NCI-H1417 treated with DMSO at 0.1 percent for 48 hours (cell line): ENCODE measurements around the gene ANO10.
"Not testable (repeated sequence)": the region's sequence is repeated elsewhere in the genome, so short reads cannot be mapped to it uniquely, and the experiment has no call there.

Experiments used
- DNase-seq: peaks from one replicate; lab custom pipeline; 2025; lab: John Stamatoyannopoulos, UW

The ANO10 gene

DNA sequence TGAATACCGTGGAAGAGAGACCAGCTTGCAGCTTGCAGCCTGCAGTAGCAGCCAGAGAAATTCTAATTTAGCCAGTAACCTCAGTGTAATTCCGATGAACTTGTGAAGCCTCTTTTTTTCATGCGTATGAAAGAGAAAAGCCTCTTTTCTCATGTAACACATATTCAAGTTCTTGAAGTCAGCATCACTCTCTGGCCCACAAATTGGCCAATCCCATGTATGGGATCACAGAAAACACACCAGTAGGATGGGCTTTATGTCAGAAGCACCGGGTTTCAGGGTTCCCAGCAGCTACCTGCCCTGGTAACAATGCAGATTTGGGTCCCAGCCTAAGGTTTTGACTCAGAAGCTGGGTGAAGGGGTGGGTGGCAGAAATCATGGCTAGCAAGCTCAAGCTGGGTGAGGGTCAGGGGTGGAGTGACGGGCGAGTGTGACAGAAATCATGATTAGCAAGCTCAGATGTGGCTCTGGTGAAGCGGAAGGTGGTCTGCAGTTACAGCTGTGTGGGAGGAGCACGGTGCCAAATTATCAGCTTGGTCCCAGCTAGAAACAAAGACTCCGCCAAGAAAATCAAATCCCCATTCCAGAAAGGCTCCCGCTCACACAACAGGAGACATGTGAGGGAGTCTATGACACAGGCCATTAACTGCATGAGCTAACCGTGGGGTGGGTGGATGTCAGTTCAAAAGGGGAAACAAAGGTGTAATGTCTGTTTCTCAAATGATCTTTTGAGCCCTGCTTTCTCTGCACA is 248.8 kb downstream of the ANO10 start:
- DNase-seq = no peak

DNA sequence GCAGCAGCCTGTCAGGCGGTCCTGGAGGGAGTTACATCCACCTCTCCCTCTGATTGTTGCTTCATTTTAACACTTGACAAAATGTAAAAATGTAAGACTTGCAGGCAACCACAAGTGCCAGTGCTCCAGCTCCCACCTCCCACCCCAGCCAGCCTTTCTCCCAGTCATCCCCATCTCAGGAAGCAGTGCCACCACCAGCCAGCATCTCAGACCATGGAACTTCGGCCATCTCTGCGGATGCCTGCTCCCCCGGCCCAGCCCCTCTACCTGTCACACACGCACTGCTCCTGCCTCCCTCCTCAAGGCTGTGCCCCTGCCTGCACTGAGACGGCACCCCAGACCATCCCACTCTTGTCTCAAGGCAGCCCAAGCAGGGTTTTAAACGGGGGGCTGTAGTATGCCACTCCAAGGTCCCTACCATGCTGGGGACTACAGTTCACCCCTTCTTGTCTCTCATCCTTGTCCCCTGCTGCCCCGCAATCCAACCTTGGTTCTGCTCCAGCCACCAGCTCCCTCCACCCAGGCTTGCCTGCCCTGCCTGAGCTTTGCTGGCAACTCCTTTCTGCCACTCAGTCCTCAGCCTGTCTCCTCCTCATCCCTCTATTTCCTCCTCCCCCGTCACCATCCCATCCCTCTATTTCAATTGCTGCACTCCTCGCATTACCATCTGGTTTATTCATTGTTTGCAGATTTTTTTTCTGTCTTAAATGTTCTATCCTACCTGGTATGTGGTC is 249.6 kb downstream of the ANO10 start:
- no peak for DNase-seq

DNA sequence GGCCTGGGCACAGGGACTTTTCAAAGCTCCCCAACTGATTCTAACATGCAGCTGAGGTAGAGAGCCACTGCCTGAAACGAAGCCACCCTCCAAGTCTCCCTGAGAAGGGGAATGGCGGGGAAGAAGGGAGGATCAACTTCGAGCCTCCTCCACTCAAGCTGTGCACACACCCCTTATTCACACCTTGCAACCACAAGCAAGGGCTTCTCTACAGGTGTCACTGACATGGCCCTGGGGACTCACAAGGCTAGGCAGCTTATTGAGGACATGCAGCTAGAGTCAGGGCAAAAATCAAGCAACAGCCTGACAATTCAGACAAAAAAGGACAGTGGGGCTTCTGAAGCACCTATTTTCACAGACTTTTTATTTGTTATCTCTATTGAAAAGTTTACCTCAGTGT is 250.3 kb downstream of the ANO10 start:
- DNase-seq = no peak

DNA sequence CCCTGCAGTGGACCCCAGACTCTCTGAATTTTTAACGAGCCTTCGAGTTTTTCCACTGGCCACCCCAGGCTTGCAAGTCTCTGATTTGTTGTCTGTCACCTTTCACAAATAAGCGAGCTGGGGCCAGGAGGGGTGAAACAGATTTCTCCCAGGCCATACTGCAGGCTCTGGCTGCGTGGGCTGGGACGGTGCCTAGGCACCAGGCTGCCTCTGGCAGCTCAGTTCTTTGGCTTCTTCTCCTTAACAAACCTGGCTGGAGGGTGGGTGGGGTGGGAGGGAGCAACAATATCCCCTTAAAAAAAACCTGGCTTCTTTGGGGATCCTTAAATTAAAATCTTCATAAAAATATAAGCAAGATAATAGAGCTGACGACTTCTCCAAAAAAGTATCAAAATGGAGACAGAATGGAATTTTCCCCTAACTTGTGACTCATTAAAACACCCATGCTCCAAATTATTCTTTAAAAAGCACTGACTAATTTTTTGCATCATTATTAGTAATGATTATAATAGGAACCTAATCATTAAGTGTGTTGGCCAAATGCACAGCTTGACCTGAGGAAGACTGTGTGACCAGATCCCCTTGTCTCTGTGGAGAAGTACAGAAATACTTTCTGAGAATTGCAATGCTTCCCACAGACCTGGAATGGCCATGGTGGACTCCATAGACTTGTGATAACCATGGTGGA is 251.4 kb downstream of the ANO10 start:
- no peak for DNase-seq

DNA sequence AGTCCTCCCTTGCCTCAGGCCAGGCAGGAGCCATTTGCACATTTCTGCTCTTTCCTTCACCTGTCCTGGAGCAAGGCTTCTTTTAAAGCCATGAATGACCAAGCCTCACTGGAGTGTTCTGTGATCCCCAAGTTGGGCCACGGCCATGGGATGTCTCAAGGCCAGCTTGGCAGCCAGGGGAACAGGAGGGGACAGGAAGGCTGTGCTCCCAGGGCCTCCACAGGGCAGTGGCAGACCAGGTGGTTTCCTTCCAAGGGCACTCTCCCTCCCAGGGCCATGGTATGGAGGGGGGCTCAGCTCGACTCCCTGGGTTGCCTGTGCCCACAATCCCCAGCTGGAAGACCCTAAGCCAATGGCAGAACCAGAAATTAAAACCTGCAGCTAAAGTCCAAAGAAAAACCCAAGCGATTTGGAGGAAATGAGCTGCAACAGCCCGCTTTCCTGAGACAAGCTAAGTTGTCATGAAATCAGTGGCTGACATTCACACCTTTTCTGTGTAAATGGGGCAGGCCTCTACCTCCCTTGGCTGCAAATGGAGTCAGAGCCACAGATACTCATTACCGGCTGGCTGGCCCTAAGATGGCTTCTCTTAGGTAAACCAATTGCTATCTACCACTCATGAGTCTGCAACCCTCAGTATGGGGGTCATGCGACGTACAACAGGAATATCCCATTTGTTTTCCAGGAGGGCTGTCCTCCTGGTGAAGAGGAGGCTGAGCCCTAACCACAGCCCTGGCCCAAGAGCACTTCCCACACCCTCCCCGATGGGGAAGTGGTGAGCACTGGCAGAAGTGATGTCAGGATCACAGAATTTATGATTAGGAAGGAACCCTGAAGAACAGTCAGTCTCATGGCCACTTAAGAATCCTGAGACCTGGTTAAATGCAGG is 252.2 kb downstream of the ANO10 start:
- no peak for DNase-seq

DNA sequence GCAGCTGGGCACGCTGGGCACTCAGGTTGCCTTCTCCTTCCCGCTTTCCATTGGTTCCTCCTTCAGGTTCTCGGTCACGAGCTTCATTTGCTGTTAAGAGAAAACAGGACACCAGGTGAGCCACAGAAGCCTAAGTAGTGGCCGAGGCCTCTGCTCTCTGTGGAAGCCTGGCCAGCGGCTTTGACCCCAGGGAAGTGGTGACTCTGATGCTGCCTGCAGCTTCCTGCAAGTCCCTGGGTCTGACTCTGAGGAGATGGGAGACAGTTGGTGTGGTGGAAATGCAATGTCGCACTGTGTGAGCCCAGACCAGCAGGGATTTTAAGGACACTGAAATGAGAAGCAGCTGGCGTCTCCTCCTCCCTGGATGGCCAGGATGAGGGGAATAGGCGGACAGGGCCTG is 254.9 kb downstream of the ANO10 start:
- no peak for DNase-seq

DNA sequence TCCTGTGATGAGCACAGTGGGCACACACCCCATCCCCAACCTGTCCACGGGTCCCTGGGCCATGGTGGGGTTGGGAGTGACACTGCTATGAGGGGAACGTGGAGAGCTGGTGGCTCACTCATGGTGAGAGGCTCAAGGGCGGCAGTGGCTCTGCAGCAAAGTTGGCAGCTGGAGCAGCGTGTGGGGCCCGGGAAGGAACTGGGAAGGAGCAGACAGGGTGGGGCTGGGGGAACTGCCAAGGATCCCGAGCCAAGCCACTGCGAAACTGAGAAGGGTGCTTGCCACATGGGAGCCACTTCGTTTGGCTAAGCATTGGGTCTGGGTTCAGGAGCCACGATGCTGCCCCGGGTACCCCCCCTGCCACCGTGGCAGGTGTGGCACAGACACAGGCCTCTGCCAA is 255.3 kb downstream of the ANO10 start:
- no peak for DNase-seq

DNA sequence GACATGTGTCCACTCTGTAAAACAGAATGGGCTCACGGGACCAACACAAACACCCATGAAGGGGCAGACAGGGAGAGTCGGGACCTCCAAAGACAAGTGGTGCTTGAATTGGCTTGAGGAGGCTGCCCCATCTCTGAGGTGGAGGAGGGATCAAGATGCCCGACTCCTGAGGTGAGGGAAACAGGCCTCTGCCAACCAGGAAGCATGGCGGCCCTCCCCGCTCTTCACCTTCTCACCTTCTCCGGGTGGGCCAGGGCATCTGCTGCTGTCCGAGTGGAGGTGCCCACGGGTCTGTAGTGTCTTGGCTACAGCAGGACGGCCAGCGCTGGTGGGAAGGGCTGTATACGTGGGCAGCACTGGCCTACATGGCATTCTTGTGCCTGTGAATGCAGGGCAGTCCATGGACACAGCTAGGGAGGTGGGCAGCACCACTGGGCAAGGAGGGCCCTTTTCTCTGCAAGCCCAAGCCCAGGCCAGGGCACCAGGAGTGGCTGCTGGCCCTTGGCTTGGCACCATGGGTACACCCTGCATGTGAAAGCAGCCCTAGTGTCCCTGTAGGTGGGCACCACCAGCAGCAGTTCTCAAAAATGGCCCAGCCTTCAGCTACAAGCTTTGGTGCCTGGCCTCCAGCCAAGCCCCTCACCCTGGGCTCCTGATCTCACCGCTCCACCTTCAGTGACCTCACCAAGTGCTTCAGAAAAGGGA is 256.1 kb downstream of the ANO10 start:
- DNase-seq = no peak

DNA sequence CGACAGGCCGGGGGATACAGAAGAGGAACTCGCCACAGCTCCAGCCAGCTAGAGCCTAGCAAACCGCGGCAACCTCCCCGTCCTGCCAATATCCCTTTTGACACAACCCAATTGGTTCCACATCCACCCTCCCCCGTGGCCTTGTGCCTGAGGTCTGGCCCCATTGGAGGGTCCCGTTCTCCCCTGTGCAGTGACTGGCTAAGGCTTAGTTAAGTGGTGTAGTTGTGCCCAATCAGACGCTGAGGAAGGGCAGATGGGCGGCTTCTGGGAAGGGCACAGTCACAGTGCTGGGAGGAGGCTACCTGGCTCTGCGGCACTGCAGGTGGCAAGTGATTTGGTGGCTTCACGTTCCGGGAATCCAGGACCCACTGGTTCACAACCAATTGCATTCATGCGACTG is 256.9 kb downstream of the ANO10 start:
- no peak for DNase-seq

DNA sequence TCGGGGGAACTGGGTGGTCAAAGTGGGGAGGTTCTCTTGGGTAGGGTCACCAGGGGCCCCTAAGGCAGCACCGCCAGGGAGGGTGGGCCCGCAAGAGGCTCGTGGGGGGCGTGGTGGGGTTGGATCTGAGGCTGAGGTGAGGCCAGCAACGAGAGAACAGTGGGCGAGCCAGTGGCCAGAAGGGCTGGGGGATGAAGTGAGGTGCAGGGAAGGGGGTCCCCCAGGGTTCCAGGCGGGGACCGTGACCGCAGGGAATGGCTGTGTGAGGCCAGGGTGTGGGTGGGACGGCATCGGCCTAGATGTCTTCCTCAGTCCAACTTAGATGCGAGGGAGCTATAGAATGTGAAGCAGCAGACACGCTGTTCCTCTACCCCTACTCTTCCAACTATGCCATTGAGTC is 257.3 kb downstream of the ANO10 start:
- DNase-seq = no peak

DNA sequence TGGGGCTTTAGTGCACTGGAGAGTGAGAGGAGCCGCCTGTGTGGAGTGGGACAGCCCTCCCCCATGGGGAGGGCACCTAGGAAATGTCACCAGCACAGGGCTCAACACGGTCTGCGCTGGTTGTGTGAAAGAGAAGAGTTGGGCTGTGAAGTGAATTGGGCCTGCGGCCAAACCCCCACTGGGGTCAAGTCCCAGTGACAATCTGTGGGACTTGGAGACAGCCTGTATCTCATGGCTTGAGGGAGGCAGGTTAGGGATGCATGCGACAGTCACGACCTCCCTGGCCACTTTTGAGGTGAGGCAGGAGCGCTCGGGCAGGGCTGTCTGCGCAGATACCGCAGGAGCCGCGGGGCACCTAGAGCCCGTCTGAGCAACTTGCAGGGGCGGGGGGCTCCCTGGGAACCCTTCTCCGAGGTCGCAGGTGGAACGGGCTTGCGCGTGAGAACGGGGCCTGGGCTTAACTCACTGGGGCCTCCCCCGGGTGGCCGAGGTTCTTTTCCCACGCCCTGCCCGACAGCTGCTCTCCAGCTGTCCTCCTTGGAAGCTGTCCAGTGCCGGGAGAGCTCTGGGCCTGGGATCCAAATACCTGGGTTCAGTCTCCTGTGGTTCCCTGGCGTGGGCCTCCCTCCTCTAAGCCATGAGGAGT is 258.1 kb downstream of the ANO10 start:
- no peak for DNase-seq

DNA sequence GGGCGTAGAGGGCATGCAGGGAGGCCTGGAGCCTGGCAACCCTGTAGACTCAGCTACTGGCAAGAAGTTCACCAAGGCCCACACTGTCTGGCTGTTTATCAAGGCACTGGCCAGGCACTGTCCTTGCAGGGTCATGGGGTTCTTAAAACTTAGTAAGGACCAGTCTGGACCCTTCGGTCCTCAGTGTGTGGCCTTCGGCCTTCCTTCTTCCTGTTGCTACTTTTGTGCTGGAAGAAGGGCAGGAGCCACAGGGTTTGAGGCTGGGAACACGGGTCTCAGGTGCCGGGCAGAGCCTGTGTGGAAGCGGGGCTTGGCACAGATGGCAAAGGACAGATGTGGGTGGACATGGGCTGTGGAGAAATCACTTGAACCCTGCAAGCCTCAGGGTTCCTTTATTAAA is 258.9 kb downstream of the ANO10 start:
- DNase-seq = no peak

DNA sequence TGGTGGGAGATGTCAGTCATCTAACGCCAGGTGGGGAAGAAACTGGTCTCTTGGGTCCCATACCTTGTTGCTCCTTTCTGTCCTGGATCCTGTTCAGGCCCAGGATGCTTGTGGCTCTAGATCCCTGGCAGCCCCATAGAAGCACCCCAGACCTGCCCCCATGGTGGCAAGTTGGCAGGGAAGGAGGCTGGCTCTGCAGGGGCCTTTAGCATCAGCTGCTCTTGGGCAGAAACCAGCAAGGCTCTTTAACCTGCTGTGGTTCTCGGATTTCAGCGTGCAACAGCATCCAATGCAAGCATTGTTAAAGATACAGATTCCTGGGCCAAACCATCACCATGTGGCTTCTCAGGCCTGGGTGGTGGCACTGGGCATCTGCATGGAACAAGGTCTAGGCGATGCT is 259.6 kb downstream of the ANO10 start:
- no peak for DNase-seq

DNA sequence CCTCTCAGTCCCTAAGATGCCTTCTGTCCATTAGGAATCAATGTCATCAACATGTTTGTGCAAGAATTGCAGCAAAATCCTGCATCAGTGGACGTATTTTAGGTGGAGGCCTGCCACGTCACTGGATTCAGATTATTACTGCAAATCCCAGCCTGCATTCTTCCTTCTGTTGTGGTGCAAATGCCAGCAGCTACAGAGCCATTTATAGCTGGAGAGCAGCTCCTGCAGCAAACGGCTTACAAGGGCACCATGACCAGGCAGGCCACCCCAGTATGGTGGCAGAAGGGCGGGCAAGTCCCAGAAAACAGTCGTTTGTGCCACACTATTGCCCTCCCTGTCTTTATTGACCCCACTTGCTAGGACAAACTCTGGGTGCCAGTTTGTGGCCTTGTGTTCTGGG is 260.7 kb downstream of the ANO10 start:
- no peak for DNase-seq

DNA sequence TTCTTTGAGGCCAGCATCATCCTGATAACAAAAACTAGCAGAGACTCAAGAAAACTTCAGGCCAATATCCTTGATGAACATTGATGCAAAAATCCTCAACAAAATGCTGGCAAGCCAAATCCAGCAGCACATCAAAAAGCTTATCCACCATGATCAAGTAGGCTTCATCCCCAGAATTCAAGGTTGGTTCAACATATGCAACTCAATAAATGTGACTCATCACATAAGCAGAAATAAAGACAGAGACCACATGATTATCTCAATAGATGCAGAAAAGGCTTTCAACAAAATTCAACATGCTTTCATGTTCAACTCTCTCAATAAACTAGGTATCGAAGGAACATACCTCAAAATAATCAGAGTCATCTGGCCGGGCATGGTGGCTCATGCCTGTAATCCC is 265.8 kb downstream of the ANO10 start:
- DNase-seq = not testable (repeated sequence)

DNA sequence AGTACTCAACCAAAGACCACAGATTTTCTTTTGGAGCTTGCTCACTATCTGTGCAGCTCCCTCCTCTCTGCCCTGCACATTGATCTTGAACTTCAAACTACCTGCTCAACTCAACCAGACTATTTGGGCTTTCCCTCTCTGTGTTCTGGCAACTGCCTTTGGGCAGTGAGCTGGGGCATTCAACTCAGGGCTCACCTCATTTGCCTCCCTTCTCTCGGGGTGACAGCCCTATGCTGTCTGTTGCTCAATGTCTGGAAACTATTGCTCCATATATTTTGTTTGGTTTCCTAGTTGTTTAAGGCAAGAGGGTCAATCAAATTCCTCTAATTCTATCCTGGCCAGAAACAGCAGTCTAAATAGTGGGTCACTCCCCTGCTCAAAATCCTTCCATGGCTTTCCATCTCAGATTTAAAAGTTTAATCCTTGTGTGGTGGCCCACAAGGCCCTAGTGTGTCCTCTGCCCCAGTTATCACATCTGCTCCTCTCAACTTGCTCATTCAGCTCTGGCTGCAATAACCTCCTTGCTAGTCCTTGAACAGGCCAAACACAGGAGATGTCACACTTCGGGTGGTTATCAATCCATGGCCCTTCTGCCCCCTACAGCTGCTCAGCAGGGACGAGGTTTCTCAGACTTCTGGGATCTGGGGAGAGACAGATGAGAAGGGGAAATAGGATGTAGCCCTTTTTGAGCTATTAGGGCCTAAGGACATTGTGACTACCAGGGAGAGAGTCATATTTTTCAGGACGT is 267.7 kb downstream of the ANO10 start:
- DNase-seq = no peak

DNA sequence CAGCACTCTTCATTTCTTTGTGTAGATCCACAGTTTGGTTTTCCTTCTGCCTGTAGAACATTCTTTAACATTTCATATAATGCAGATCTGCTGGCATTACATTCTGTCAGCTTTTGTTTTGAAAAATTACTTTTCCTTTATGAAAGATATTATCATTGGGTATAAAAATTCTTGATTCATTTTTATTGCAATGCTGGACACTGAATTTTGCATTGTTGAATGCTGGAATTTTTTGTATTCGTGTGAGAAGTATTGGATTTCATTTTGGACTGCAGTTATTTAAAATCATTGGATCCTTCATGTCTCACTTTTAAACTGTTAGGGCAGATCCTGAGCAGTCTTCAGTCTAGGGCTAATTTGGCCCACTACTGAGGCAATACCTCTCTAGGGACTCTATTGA is 268.4 kb downstream of the ANO10 start:
- no peak for DNase-seq

DNA sequence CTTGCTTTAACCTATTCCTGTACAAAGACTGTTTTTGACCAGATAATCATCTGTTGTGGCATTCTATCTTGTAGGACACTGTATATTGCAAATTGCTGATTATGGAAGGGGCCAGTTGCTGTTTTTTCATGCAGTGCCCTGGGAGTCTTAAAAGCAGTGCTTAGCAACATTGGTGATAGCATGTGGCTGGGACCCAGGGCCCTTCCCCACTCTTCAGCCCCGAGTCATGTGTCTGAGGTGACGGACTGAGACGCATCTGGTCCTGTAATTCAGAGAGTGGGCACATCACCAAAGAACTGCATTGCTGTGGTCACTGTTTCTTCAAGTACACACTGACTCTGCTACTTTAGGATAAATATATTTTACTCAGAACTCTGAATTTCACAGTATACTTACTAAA is 272.1 kb downstream of the ANO10 start:
- DNase-seq = no peak

DNA sequence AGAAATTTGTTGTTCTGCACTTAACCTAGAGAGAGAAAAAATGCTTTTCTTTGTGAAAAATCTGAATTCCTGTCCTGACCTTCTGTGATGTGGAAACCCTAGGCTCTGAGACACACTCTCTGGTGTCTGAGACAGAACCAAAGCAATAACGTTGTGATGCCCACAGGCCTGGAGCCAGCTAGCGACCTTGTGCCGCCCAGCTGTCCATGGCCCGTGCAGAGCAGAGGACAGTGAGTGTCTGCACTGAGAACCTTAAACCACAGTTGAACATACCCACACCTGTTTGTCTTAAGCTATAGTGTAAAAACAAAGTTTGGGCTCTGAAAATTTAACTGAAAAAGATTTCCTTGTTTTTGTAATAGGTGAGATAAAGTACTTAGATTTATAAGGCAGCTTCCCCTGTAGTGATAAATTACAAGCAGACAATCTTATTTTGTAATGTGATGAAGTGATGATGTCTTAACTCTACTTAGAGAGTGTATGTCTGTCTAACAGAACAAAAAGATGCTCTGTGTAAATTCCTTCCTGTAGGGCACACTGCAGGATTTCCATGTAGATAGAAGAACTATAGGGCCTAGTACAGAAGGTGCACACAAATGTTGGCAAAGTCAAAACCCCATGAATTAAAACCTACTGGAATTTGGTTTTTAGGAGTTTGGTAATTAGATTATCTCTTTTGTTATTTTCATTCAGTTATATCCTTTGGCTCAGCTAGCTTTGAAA is 272.8 kb downstream of the ANO10 start:
- DNase-seq = no peak

DNA sequence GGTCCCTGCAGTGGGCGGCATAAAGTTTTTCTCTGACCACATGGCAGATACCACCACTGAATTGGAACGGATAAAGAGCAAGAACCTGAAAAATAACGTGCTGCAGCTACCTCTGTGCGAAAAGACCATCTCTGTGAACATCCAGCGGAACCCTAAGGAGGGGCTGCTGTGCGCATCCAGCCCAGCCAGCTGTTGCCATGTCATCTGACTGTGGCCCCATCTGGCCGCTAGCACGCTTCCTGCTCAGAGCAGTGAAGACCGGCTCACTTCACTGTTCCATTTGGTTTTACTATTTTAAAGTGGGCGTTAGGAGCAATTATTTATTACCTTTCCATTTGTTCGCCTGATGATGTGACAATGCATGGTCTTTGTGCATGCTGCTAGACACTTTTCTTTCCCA is 273.5 kb downstream of the ANO10 start:
- DNase-seq = no peak
